NB4 (cell line): Measurements from ENCODE around the gene CHCHD3.

Experiments used
- DNase-seq: peaks from one replicate; pipeline ENCODE4 v3.0.0; 2010; ENCODE audit warnings: low read depth
- H3K4me3 ChIP-seq: one replicate; pipeline ENCODE4 v1.5.1; 2011; ENCODE audit warnings: mild to moderate bottlenecking, low read depth, low read length, moderate library complexity
- CTCF ChIP-seq: IDR thresholded peaks from one replicate; pipeline ENCODE4 v1.5.1; 2012; ENCODE audit warnings: low read depth, low read length
- MAX ChIP-seq: IDR thresholded peaks from 2 replicates; pipeline ENCODE4 v1.6.1; 2011; ENCODE audit warnings: low read depth, low read length
- MYC ChIP-seq: IDR thresholded peaks from 2 replicates; pipeline ENCODE4 v1.6.1; 2011; ENCODE audit warnings: low read depth, low read length
- POLR2A ChIP-seq: IDR thresholded peaks from 2 replicates; pipeline ENCODE4 v1.6.1; 2011; ENCODE audit warnings: mild to moderate bottlenecking; ENCODE audit not compliant: insufficient read length; ENCODE audit errors: extremely low read depth

The CHCHD3 gene

GRCh38 chr7:132837529-132837928, 244.4 kb downstream of the CHCHD3 start:
- DNase-seq: no peak
- TF ChIP-seq MAX (no peak), POLR2A (no peak), CTCF (no peak), MYC (no peak)
- no peak overlapping the region for H3K4me3 ChIP-seq

GRCh38 chr7:132836746-132837145, 245.1 kb downstream of the CHCHD3 start:
- DNase-seq: no peak
- TF ChIP-seq POLR2A (no peak), MAX (no peak)
- no peak overlapping the region for H3K4me3 ChIP-seq

GRCh38 chr7:132830941-132831340, 250.9 kb downstream of the CHCHD3 start:
- DNase-seq: no peak
- no peak overlapping the region for H3K4me3 ChIP-seq
- TF ChIP-seq MYC (no peak), CTCF (no peak), POLR2A (no peak), MAX (no peak)

GRCh38 chr7:132828502-132828901, 253.4 kb downstream of the CHCHD3 start:
- no peak for DNase-seq
- H3K4me3 ChIP-seq: no peak overlapping the region
- no peak for TF ChIP-seq CTCF
- TF ChIP-seq MAX: no peak
- TF ChIP-seq POLR2A: no peak
- TF ChIP-seq MYC: no peak

- no peak for DNase-seq
- TF ChIP-seq MAX: no peak
- TF ChIP-seq CTCF: no peak
- TF ChIP-seq POLR2A: no peak
- no peak for TF ChIP-seq MYC
These were observed 255.7 kb downstream of the CHCHD3 start for GRCh38 chr7:132825932-132826835.

GRCh38 chr7:132825222-132825621, 256.7 kb downstream of the CHCHD3 start:
- peak; percentile 41 for DNase-seq
- TF ChIP-seq MYC (no peak), POLR2A (no peak), MAX (no peak), CTCF (no peak)
- no peak overlapping the region for H3K4me3 ChIP-seq

More at GRCh38 chr7:132825932-132826835, 255.7 kb downstream of the CHCHD3 start:
- H3K4me3 ChIP-seq: no peak overlapping the region
